Tibial nerve (tissue), 4 donors: ENCODE measurements around the gene SSR1.

Experiments
- CTCF ChIP-seq, 5 experiments: fragments of 200-600 bp in 3 of 5; fragments of 450-650 bp in 2 of 5; sonication (generic) in 3 of 5; IDR thresholded peaks; one replicate each; pipeline ENCODE4 v1.5.1; 2016 to 2019; ENCODE audit warnings: antibody characterized with exemption in 5 of 5, mild to moderate bottlenecking in 3 of 5, moderate library complexity in 2 of 5
- EP300 ChIP-seq, 2 donors: sonication (generic); formaldehyde crosslinking; IDR thresholded peaks; one replicate each; pipeline ENCODE4 v1.6.1; 2017; ENCODE audit warnings: antibody characterized with exemption in 2 of 2, mild to moderate bottlenecking in 1 of 2
- POLR2A ChIP-seq, 2 donors: fragments of 450-650 bp; IDR thresholded peaks; one replicate each; pipeline ENCODE4 v1.6.1; 2017; ENCODE audit warnings: antibody characterized with exemption in 2 of 2, mild to moderate bottlenecking in 2 of 2, moderate library complexity in 2 of 2

DNA sequence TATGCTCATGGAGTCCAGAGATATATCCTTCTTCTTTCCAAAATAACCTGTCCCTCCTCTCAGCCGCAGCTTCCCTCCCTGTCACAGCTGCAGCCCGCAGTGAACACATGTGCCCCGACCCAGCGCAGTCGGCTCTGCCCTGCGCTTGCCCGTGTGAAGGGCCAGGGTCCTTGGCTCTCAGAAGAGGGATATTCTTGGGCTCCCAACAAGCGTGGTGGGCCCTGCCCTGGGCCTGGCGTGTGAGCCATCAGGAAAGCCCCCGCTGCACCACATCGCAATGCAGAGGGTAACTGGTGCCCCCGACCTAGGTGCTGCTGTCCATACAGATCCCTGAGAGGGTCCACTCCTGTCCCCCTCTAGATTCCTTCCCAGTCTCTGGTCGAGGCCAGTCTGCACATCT is 65.2 kb downstream of the SSR1 start:
- TF ChIP-seq CTCF (IDR thresholded peaks at IDR 0.05) (no peak), POLR2A (IDR thresholded peaks at IDR 0.05) (no peak), EP300 (IDR thresholded peaks at IDR 0.05) (no peak)
